ENCODE results near the gene CITED4.

DNA sequence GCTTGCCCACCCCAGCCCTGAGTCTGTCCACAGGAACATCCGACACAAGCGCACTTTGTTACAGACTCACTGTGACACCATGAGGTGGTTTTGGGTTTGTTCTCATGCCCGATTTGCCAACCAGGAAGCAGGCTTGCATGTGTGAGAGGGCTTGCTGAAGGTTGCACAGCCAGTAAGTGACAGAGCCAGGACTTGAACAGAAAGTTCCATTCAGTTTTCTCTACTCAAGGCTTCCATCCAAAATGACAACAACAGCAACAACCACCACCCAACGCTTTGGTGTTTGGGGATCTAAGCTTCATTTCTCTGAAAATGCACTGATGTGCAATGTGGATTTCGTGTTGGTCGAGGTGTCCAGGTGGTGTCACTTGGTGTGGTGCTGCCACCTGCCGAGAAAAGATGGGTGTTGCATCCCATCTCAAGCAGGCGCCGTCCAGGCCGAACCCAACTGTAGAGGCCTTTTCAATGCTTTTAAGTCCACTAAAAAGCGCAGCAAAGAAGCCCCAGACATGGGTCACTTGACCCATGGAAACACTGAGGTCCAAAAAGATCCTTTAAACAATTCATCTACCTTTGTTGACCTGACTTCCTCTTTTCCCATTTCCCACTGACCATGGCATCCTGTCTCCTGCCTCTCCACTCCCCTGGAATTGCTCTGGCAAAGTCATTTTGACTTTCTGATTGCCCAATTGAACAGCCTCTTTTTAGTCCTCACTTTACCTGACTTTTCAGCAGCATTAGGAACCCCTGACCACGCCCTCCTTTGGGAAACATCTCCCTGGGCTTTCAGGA lies 12.2 kb downstream of the CITED4 start:
- no peak for TF ChIP-seq EZH2 (IDR thresholded peaks at IDR 0.05; ENCODE audit: borderline replicate concordance, low read depth, low read length, severe bottlenecking)
- TF ChIP-seq, protein P1, sequence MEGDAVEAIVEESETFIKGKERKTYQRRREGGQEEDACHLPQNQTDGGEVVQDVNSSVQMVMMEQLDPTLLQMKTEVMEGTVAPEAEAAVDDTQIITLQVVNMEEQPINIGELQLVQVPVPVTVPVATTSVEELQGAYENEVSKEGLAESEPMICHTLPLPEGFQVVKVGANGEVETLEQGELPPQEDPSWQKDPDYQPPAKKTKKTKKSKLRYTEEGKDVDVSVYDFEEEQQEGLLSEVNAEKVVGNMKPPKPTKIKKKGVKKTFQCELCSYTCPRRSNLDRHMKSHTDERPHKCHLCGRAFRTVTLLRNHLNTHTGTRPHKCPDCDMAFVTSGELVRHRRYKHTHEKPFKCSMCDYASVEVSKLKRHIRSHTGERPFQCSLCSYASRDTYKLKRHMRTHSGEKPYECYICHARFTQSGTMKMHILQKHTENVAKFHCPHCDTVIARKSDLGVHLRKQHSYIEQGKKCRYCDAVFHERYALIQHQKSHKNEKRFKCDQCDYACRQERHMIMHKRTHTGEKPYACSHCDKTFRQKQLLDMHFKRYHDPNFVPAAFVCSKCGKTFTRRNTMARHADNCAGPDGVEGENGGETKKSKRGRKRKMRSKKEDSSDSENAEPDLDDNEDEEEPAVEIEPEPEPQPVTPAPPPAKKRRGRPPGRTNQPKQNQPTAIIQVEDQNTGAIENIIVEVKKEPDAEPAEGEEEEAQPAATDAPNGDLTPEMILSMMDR (IDR thresholded peaks at IDR 0.05; ENCODE audit: borderline replicate concordance, extremely low read depth, low read length, poor library complexity, severe bottlenecking) = peak; percentile 92

Measured in DND-41 (cell line).